Activated naive CD4-positive, alpha-beta T cell treated with Interleukin-2 at 50 U/mL for 16 hours (primary cell): Measurements from ENCODE around the gene TICAM2.
"Not testable (repeated sequence)": the region's sequence is repeated elsewhere in the genome, so short reads cannot be mapped to it uniquely, and the experiment has no call there.

Experiments
- DNase-seq: peaks from one replicate; pipeline ENCODE4 v3.0.0-alpha.2; 2020

Gene TICAM2

GRCh38 chr5:115601701-115602590 lies at the start of gene TICAM2:
TSS of gene TICAM2 (minus strand) at chr5:115602479. CDS start at chr5:115581256, 21,223 bp downstream.
- DNase-seq = peak; percentile 66

GRCh38 chr5:115649541-115649940 lies 47.3 kb upstream of the TICAM2 start:
- DNase-seq = no peak

GRCh38 chr5:115648056-115648455 lies 45.8 kb upstream of the TICAM2 start:
- no peak for DNase-seq

- DNase-seq = not testable (repeated sequence)
Measured at GRCh38 chr5:115645386-115645785, 43.1 kb upstream of the TICAM2 start.

GRCh38 chr5:115644046-115644445 lies 41.8 kb upstream of the TICAM2 start:
- DNase-seq = no peak

GRCh38 chr5:115641948-115642347 lies 39.7 kb upstream of the TICAM2 start:
- DNase-seq = no peak

GRCh38 chr5:115640274-115640673 lies 38.0 kb upstream of the TICAM2 start:
- DNase-seq = no peak

- no peak for DNase-seq
Measured at GRCh38 chr5:115639377-115639776, 37.1 kb upstream of the TICAM2 start.

GRCh38 chr5:115637507-115637906 lies 35.2 kb upstream of the TICAM2 start:
- DNase-seq = no peak

GRCh38 chr5:115636008-115636407 lies 33.7 kb upstream of the TICAM2 start:
- DNase-seq = no peak

- DNase-seq = peak; percentile 85
Measured at GRCh38 chr5:115634343-115635132, 32.3 kb upstream of the TICAM2 start.

GRCh38 chr5:115629903-115630302 lies 27.6 kb upstream of the TICAM2 start:
- DNase-seq = no peak

GRCh38 chr5:115627295-115627865 lies 25.1 kb upstream of the TICAM2 start:
- no peak for DNase-seq

GRCh38 chr5:115626445-115626823 lies 24.2 kb upstream of the TICAM2 start:
- DNase-seq = no peak

- peak; percentile 100 for DNase-seq
Measured at GRCh38 chr5:115625579-115626444, 23.5 kb upstream of the TICAM2 start, which contains the start of gene TMED7. TSS of gene TMED7 (minus strand) at chr5:115626036. CDS start at chr5:115625792, 244 bp downstream.

- DNase-seq = no peak
Measured at GRCh38 chr5:115624994-115625393, 22.7 kb upstream of the TICAM2 start.

- no peak for DNase-seq
Measured at GRCh38 chr5:115623658-115624057, 21.4 kb upstream of the TICAM2 start.

- no peak for DNase-seq
Measured at GRCh38 chr5:115621365-115621900, 19.2 kb upstream of the TICAM2 start.

GRCh38 chr5:115616892-115617291 lies 14.6 kb upstream of the TICAM2 start:
- no peak for DNase-seq

- no peak for DNase-seq
Measured at GRCh38 chr5:115616472-115616871, 14.2 kb upstream of the TICAM2 start.

- no peak for DNase-seq
Measured at GRCh38 chr5:115611873-115612272, 9.6 kb upstream of the TICAM2 start.

- DNase-seq = no peak
Measured at GRCh38 chr5:115607935-115608334, 5.7 kb upstream of the TICAM2 start.
